ENCODE results near the gene TSPAN11. TPM values are rescaled to one million over a fixed set of nuclear protein-coding genes. Genes with fewer than 3 reads are reported as not detected.

The TSPAN11 gene
- total and polyA plus RNA-seq, 4 donors = 1.4 to 12.1 (median 3.9) TPM

GRCh38 chr12:30969606-30970395, 43.3 kb downstream of the TSPAN11 start:
- H3K27ac ChIP-seq (ENCODE audit: low read depth in 1 of 2, low read length in 1 of 2) = no peak overlapping the region
- 85 to 86% methylated on average over 5 of the region's 5 CpGs for WGBS, 2 donors
- H3K4me1 ChIP-seq (ENCODE audit: control insufficient read depth in 5 of 5, insufficient read depth in 5 of 5, low read length in 5 of 5) = peaks cover 0 to 11% (median 0%) of the 10 kb centered on the region in 5 donors
- no peaks in the 10 kb centered on the region for H3K9me3 ChIP-seq (ENCODE audit: control insufficient read depth in 4 of 4, insufficient read depth in 3 of 4, low read length in 3 of 4)
- no peaks in the 10 kb centered on the region for H3K36me3 ChIP-seq (ENCODE audit: control insufficient read depth in 4 of 4, insufficient read depth in 4 of 4, low read length in 4 of 4)
- ATAC-seq (ENCODE audit: insufficient read depth, low FRiP score) (no peak), DNase-seq (no peak)
- no peak overlapping the region for H3K9ac ChIP-seq (ENCODE audit: insufficient read depth in 1 of 2, low read length in 2 of 2)
- no peak for TF ChIP-seq CTCF (IDR thresholded peaks at IDR 0.05; ENCODE audit: control extremely low read depth, extremely low read depth)
- H3K4me3 ChIP-seq = no peak overlapping the region
- H3K27me3 ChIP-seq (ENCODE audit: control insufficient read depth in 3 of 3, insufficient read depth in 3 of 3, low read length in 2 of 3) = no peaks in the 10 kb centered on the region

GRCh38 chr12:30970559-30971197, 44.1 kb downstream of the TSPAN11 start:
- Histone ChIP-seq H3K4me1 (ENCODE audit: control insufficient read depth in 5 of 5, insufficient read depth in 5 of 5, low read length in 5 of 5) (peaks cover 0 to 11% (median 0%) of the 10 kb centered on the region in 5 donors), H3K27ac (ENCODE audit: low read depth in 1 of 2, low read length in 1 of 2) (no peak overlapping the region), H3K36me3 (ENCODE audit: control insufficient read depth in 4 of 4, insufficient read depth in 4 of 4, low read length in 4 of 4) (no peaks in the 10 kb centered on the region), H3K9me3 (ENCODE audit: control insufficient read depth in 4 of 4, insufficient read depth in 3 of 4, low read length in 3 of 4) (no peaks in the 10 kb centered on the region), H3K4me3 (no peak overlapping the region), H3K27me3 (ENCODE audit: control insufficient read depth in 3 of 3, insufficient read depth in 3 of 3, low read length in 2 of 3) (no peaks in the 10 kb centered on the region), H3K9ac (ENCODE audit: insufficient read depth in 1 of 2, low read length in 2 of 2) (no peak overlapping the region)
- peak; percentile 67 to 80 (median 72) for DNase-seq
- ATAC-seq (ENCODE audit: insufficient read depth, low FRiP score) = no peak
- TF ChIP-seq CTCF (IDR thresholded peaks at IDR 0.05; ENCODE audit: control extremely low read depth, extremely low read depth) = no peak
- WGBS, 2 donors = 28 to 33% methylated on average over 7 of the region's 7 CpGs

GRCh38 chr12:30972035-30972434, 45.5 kb downstream of the TSPAN11 start:
- no peaks in the 10 kb centered on the region for H3K27me3 ChIP-seq (ENCODE audit: control insufficient read depth in 3 of 3, insufficient read depth in 3 of 3, low read length in 2 of 3)
- H3K27ac ChIP-seq (ENCODE audit: low read depth in 1 of 2, low read length in 1 of 2) = no peak overlapping the region
- ATAC-seq (ENCODE audit: insufficient read depth, low FRiP score) (no peak), DNase-seq (no peak)
- H3K4me3 ChIP-seq = no peak overlapping the region
- no peak overlapping the region for H3K9ac ChIP-seq (ENCODE audit: insufficient read depth in 1 of 2, low read length in 2 of 2)
- H3K36me3 ChIP-seq (ENCODE audit: control insufficient read depth in 4 of 4, insufficient read depth in 4 of 4, low read length in 4 of 4) = no peaks in the 10 kb centered on the region
- 86 to 88% methylated on average over 6 of the region's 6 CpGs for WGBS, 2 donors
- TF ChIP-seq CTCF (IDR thresholded peaks at IDR 0.05; ENCODE audit: control extremely low read depth, extremely low read depth) = no peak
- no peaks in the 10 kb centered on the region for H3K9me3 ChIP-seq (ENCODE audit: control insufficient read depth in 4 of 4, insufficient read depth in 3 of 4, low read length in 3 of 4)
- H3K4me1 ChIP-seq (ENCODE audit: control insufficient read depth in 5 of 5, insufficient read depth in 5 of 5, low read length in 5 of 5) = peaks cover 0 to 11% (median 0%) of the 10 kb centered on the region in 5 donors

Measured in lung (tissue), 12 donors.